Measurements from ENCODE around the gene ENTHD1. TPM values are rescaled to one million over a fixed set of nuclear protein-coding genes. Genes with fewer than 3 reads are reported as not detected.

The ENTHD1 gene
- total RNA-seq, 4 donors from 2014 or later: not detected

GRCh38 chr22:39771486-39771885 lies 122.1 kb downstream of the ENTHD1 start:
- Histone ChIP-seq H3K36me3 (no peaks in the 10 kb centered on the region), H3K27ac (no peak overlapping the region), H3K9me3 (no peaks in the 10 kb centered on the region), H3K27me3 (peaks cover 8% of the 10 kb centered on the region), H3K4me1 (no peaks in the 10 kb centered on the region), H3K4me3 (no peak overlapping the region)
- no peak for DNase-seq (ENCODE audit: low spot score in 2 of 2)
- 93% methylated on average over 2 of the region's 2 CpGs for WGBS
- TF ChIP-seq POLR2A (IDR thresholded peaks at IDR 0.05): no peak
- no peak for TF ChIP-seq POLR2AphosphoS5 (IDR thresholded peaks at IDR 0.05)
- TF ChIP-seq EP300 (IDR thresholded peaks at IDR 0.05): no peak
- no peak for TF ChIP-seq CTCF (IDR thresholded peaks at IDR 0.05)

- no peak overlapping the region for H3K4me3 ChIP-seq
- no peaks in the 10 kb centered on the region for H3K9me3 ChIP-seq
- TF ChIP-seq CTCF (IDR thresholded peaks at IDR 0.05): no peak
- TF ChIP-seq EP300 (IDR thresholded peaks at IDR 0.05): no peak
- TF ChIP-seq POLR2AphosphoS5 (IDR thresholded peaks at IDR 0.05): no peak
- TF ChIP-seq POLR2A (IDR thresholded peaks at IDR 0.05): no peak
- DNase-seq (ENCODE audit: low spot score in 2 of 2): no peak
- 78% methylated on average over 2 of the region's 2 CpGs for WGBS
- no peaks in the 10 kb centered on the region for H3K27me3 ChIP-seq
- H3K36me3 ChIP-seq: no peaks in the 10 kb centered on the region
- H3K27ac ChIP-seq: no peak overlapping the region
- no peaks in the 10 kb centered on the region for H3K4me1 ChIP-seq
Measured at GRCh38 chr22:39765661-39766060, 127.9 kb downstream of the ENTHD1 start.

- Histone ChIP-seq H3K27me3 (no peaks in the 10 kb centered on the region), H3K27ac (no peak overlapping the region), H3K4me3 (no peak overlapping the region), H3K36me3 (no peaks in the 10 kb centered on the region), H3K4me1 (no peaks in the 10 kb centered on the region), H3K9me3 (no peaks in the 10 kb centered on the region)
- no peak for DNase-seq (ENCODE audit: low spot score in 2 of 2)
- WGBS: 67% methylated on average over 3 of the region's 3 CpGs
- TF ChIP-seq POLR2AphosphoS5 (IDR thresholded peaks at IDR 0.05): no peak
Measured at GRCh38 chr22:39765046-39765445, 128.5 kb downstream of the ENTHD1 start.

GRCh38 chr22:39763276-39763675 lies 130.3 kb downstream of the ENTHD1 start:
- Histone ChIP-seq H3K4me3 (no peak overlapping the region), H3K27ac (no peak overlapping the region), H3K9me3 (no peaks in the 10 kb centered on the region), H3K4me1 (no peaks in the 10 kb centered on the region), H3K36me3 (no peaks in the 10 kb centered on the region), H3K27me3 (no peaks in the 10 kb centered on the region)
- TF ChIP-seq CTCF (IDR thresholded peaks at IDR 0.05) (no peak), POLR2AphosphoS5 (IDR thresholded peaks at IDR 0.05) (no peak), EP300 (IDR thresholded peaks at IDR 0.05) (no peak), POLR2A (IDR thresholded peaks at IDR 0.05) (no peak)
- 84% methylated on average over 4 of the region's 4 CpGs for WGBS
- no peak for DNase-seq (ENCODE audit: low spot score in 2 of 2)

- TF ChIP-seq EP300 (IDR thresholded peaks at IDR 0.05): no peak
- TF ChIP-seq POLR2A (IDR thresholded peaks at IDR 0.05): no peak
- TF ChIP-seq CTCF (IDR thresholded peaks at IDR 0.05): no peak
- TF ChIP-seq POLR2AphosphoS5 (IDR thresholded peaks at IDR 0.05): no peak
- 59% methylated on average over 2 of the region's 2 CpGs for WGBS
- no peak for DNase-seq (ENCODE audit: low spot score in 2 of 2)
- Histone ChIP-seq H3K4me3 (no peak overlapping the region), H3K4me1 (no peaks in the 10 kb centered on the region), H3K27me3 (peaks cover 8% of the 10 kb centered on the region), H3K9me3 (no peaks in the 10 kb centered on the region), H3K36me3 (no peaks in the 10 kb centered on the region), H3K27ac (no peak overlapping the region)
Measured at GRCh38 chr22:39750759-39751158, 142.8 kb downstream of the ENTHD1 start.

- no peak overlapping the region for H3K4me3 ChIP-seq
- TF ChIP-seq EP300 (IDR thresholded peaks at IDR 0.05) (no peak), CTCF (IDR thresholded peaks at IDR 0.05) (no peak), POLR2AphosphoS5 (IDR thresholded peaks at IDR 0.05) (no peak), POLR2A (IDR thresholded peaks at IDR 0.05) (no peak)
- no peak overlapping the region for H3K27ac ChIP-seq
- H3K27me3 ChIP-seq: peaks cover 8% of the 10 kb centered on the region
- WGBS: 75% methylated on average over 3 of the region's 3 CpGs
- H3K36me3 ChIP-seq: no peaks in the 10 kb centered on the region
- no peaks in the 10 kb centered on the region for H3K9me3 ChIP-seq
- DNase-seq (ENCODE audit: low spot score in 2 of 2): no peak
- H3K4me1 ChIP-seq: no peaks in the 10 kb centered on the region
Measured at GRCh38 chr22:39748877-39749276, 144.7 kb downstream of the ENTHD1 start.

Data from suprapubic skin (tissue), 4 donors.